Measurements from ENCODE around the gene KCNG4. TPM values are rescaled to one million over a fixed set of nuclear protein-coding genes. Genes with fewer than 3 reads are reported as not detected.

KCNG4 gene
- total and polyA plus RNA-seq, 7 donors = not detected

DNA sequence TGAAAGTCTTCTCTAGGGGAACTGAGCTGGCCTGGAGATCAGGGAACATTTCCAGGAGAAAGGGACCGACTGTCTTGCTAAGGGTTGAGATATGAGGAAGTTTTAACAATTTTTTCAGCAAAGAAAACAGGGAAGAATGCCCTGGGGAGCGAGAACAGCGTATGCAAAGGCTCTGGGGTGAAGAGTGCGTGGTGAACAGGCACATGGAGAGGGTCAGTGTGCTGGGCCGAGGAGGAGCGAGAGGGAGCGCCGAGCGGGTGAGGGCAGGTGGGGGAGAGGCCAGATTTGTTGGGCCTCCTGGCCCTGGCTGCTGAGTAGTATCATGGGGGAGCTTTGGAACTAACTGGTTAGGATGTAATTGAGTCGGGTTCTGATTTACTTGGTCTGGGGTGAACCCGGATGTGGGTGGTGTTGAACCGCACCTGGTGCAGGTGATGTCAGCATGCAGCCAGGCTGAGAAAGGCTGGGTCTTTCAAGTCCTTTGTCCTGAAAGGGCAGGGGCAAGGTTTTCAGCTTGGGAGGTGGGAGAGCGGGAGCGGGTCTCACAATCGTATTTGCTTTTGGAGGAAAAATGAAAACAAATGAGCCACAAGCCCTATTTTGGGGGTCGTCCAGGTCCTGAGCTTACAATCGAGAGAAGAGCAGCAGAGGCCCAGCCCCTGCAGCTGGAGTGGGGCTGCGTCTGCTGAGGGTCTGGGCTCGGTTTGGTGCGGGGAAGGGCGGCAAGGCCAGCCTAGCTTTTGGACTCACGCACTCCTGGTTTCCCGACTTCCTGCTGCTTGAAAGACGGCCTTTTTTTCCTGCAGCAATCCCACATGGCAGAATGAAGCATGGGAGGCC is 43.7 kb upstream of the KCNG4 start:
- 72 to 77% methylated on average over 24 of the region's 24 CpGs for WGBS, 2 donors
- Histone ChIP-seq H3K4me3 (no peak overlapping the region), H3K36me3 (no peaks in the 10 kb centered on the region), H3K27ac (peak overlapping the region; percentile 17 to 75 (median 44)), H3K9me3 (no peaks in the 10 kb centered on the region), H3K27me3 (no peaks in the 10 kb centered on the region), H3K4me1 (peaks cover 0 to 29% (median 25%) of the 10 kb centered on the region in 4 donors)
- intact Hi-C loops (cut with DNase I) = no loop called here
- TF ChIP-seq, protein P1, sequence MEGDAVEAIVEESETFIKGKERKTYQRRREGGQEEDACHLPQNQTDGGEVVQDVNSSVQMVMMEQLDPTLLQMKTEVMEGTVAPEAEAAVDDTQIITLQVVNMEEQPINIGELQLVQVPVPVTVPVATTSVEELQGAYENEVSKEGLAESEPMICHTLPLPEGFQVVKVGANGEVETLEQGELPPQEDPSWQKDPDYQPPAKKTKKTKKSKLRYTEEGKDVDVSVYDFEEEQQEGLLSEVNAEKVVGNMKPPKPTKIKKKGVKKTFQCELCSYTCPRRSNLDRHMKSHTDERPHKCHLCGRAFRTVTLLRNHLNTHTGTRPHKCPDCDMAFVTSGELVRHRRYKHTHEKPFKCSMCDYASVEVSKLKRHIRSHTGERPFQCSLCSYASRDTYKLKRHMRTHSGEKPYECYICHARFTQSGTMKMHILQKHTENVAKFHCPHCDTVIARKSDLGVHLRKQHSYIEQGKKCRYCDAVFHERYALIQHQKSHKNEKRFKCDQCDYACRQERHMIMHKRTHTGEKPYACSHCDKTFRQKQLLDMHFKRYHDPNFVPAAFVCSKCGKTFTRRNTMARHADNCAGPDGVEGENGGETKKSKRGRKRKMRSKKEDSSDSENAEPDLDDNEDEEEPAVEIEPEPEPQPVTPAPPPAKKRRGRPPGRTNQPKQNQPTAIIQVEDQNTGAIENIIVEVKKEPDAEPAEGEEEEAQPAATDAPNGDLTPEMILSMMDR (IDR thresholded peaks at IDR 0.05) = no peak
- TF ChIP-seq POLR2AphosphoS5 (IDR thresholded peaks at IDR 0.05) = no peak
- no peak for TF ChIP-seq POLR2A (IDR thresholded peaks at IDR 0.05)
- no peak for TF ChIP-seq EP300 (IDR thresholded peaks at IDR 0.05)
- no peak for DNase-seq

DNA sequence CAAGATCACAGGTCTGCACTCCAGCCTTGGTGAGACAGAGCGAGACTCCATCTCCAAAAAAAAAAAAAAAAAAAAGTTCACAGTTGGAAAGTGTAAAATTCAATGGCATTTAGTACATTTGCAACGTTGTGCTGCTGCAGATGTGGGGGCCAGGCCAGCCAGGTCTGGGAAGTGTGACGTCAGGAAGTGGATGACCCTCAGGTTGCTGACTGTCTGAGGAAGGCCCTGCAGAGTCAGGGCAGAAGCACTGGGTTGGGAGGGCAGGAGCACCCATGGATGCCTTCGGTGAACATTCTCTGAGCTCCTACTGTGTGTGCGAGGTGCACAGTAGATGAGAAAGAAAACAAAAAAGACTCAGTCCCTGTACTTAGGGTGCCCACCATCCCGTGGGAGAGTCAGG is 42.7 kb upstream of the KCNG4 start:
- intact Hi-C loops (cut with DNase I) = no loop called here
- WGBS, 2 donors = 82 to 83% methylated on average over 6 of the region's 6 CpGs
- TF ChIP-seq POLR2AphosphoS5 (IDR thresholded peaks at IDR 0.05) (no peak), POLR2A (IDR thresholded peaks at IDR 0.05) (no peak), EP300 (IDR thresholded peaks at IDR 0.05) (no peak)
- TF ChIP-seq, protein P1 (IDR thresholded peaks at IDR 0.05) = no peak

DNA sequence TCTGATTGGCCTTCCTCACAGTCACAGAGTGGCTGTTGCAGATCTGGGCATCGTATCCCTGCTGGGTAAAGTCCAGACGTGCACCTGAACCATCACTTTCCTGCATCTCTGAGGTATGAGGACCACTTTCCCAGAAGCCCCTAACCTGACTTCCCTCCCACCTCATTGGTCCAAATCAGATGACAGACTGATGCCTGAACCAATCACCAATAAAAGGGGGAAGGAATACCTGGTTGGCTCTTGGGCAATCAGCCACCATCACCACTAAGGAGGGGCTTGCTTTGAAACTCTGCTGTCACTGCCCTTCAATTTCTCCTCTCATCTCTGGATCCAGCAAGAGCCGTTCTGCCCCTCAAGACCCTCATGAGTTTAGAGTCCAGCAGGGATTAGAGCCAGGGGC is 41.3 kb upstream of the KCNG4 start:
- peaks cover 0 to 19% (median 15%) of the 10 kb centered on the region in 4 donors for H3K4me1 ChIP-seq
- intact Hi-C loops (cut with DNase I) = no loop called here
- no peak overlapping the region for H3K27ac ChIP-seq
- WGBS, 2 donors = 86 to 90% methylated on average over 3 of the region's 3 CpGs
- DNase-seq = no peak
- no peaks in the 10 kb centered on the region for H3K9me3 ChIP-seq
- TF ChIP-seq POLR2A (IDR thresholded peaks at IDR 0.05) (no peak), POLR2AphosphoS5 (IDR thresholded peaks at IDR 0.05) (no peak), EP300 (IDR thresholded peaks at IDR 0.05) (no peak)
- TF ChIP-seq, protein P1 (IDR thresholded peaks at IDR 0.05) = no peak
- no peaks in the 10 kb centered on the region for H3K27me3 ChIP-seq
- no peaks in the 10 kb centered on the region for H3K36me3 ChIP-seq
- H3K4me3 ChIP-seq = no peak overlapping the region

More for the DNA sequence above, 42.7 kb upstream of the KCNG4 start:
- Histone ChIP-seq H3K9me3 (no peaks in the 10 kb centered on the region), H3K27ac (no peak overlapping the region), H3K36me3 (no peaks in the 10 kb centered on the region), H3K4me1 (peaks cover 0 to 29% (median 25%) of the 10 kb centered on the region in 4 donors), H3K4me3 (no peak overlapping the region), H3K27me3 (no peaks in the 10 kb centered on the region)
- no peak for DNase-seq

DNA sequence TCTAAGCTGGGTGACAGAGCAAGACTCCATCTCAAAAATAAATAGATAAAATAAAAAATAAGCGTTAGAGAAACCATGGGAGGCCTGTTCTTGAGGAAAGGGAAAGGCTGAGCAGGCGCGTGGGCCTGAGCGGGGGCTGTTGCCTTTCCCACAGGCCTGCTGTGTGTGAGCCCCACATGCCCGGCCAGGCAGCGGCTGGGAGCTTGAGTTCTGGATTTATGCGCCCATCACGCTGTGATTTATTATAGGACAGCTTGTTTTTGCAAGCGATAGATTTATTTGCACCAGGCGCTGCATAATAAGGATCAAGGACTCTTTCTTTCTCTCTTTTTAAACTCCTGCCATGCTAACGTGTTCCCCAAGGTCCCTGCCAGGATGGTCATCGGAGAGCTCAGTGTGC is 40.1 kb upstream of the KCNG4 start:
- 95 to 96% methylated on average over 12 of the region's 12 CpGs for WGBS, 2 donors
- intact Hi-C loops (cut with DNase I) = no loop called here
- no peaks in the 10 kb centered on the region for H3K9me3 ChIP-seq
- TF ChIP-seq EP300 (IDR thresholded peaks at IDR 0.05) (no peak), POLR2A (IDR thresholded peaks at IDR 0.05) (no peak), POLR2AphosphoS5 (IDR thresholded peaks at IDR 0.05) (no peak)
- TF ChIP-seq, protein P1 (IDR thresholded peaks at IDR 0.05) = no peak
- H3K27me3 ChIP-seq = no peaks in the 10 kb centered on the region
- peaks cover 0 to 17% (median 14%) of the 10 kb centered on the region in 4 donors for H3K4me1 ChIP-seq
- no peaks in the 10 kb centered on the region for H3K36me3 ChIP-seq
- DNase-seq = no peak
- no peak overlapping the region for H3K27ac ChIP-seq
- no peak overlapping the region for H3K4me3 ChIP-seq
